Muscle layer of duodenum (tissue), 2 donors: ENCODE results near the gene SHC3.

Experiments
- H3K27ac ChIP-seq: one replicate; pipeline ENCODE4 v1.7.0; 2013; ENCODE audit warnings: mild to moderate bottlenecking, low read length
- H3K27me3 ChIP-seq: one replicate; pipeline ENCODE4 v1.7.0; 2013; ENCODE audit warnings: low read depth, mild to moderate bottlenecking, control low read depth, low read length
- H3K36me3 ChIP-seq, 2 donors: one replicate each; pipeline ENCODE4 v1.7.0; 2013; ENCODE audit warnings: low read length in 2 of 2, control low read depth in 1 of 2, mild to moderate bottlenecking in 1 of 2; ENCODE audit not compliant: insufficient read depth in 2 of 2, control insufficient read depth in 1 of 2
- H3K4me1 ChIP-seq, 2 donors: one replicate each; pipeline ENCODE4 v1.7.0; 2013; ENCODE audit warnings: low read length in 2 of 2, mild to moderate bottlenecking in 2 of 2, control low read depth in 1 of 2, moderate library complexity in 1 of 2; ENCODE audit not compliant: insufficient read depth in 2 of 2, control insufficient read depth in 1 of 2
- H3K4me3 ChIP-seq, 2 donors: one replicate each; pipeline ENCODE4 v1.7.0; 2013; ENCODE audit warnings: low read length in 2 of 2, low read depth in 1 of 2, mild to moderate bottlenecking in 1 of 2
- H3K9me3 ChIP-seq, 2 donors: one replicate each; pipeline ENCODE4 v1.7.0; 2013; ENCODE audit warnings: low read length in 2 of 2, control low read depth in 1 of 2, mild to moderate bottlenecking in 1 of 2; ENCODE audit not compliant: control insufficient read depth in 1 of 2
- donor health status: healthy.

SHC3 gene

GRCh38 chr9:89015336-89015735, 163.3 kb downstream of the SHC3 start:
- no peaks in the 10 kb centered on the region for H3K9me3 ChIP-seq
- no peak overlapping the region for H3K27ac ChIP-seq
- H3K27me3 ChIP-seq, result no peaks in the 10 kb centered on the region
- no peaks in the 10 kb centered on the region for H3K36me3 ChIP-seq
- H3K4me1 ChIP-seq, result no peaks in the 10 kb centered on the region
- H3K4me3 ChIP-seq, result no peak overlapping the region

DNA sequence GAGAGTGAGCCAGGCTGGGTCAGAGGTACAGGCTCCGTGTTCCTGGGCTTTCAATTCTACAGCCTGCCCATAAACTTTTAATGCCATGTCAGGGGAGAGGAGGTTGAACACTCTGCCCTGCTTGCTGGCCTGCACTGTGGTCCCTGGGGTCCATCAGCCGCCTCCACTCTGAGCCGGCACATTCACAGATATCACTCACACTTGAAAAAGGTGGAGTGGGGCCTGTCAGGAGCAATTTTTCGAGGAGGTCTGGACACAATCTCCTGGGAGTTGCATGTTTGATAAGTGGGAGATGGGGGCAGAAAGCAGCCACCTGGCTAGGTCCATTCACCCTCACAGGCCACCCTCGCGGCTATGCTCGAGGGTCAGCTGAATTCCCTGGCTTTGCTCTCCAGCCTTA, 164.5 kb downstream of the SHC3 start:
- Histone ChIP-seq H3K36me3 (no peaks in the 10 kb centered on the region), H3K27me3 (no peaks in the 10 kb centered on the region), H3K4me1 (no peaks in the 10 kb centered on the region), H3K27ac (no peak overlapping the region), H3K9me3 (no peaks in the 10 kb centered on the region), H3K4me3 (no peak overlapping the region)

DNA sequence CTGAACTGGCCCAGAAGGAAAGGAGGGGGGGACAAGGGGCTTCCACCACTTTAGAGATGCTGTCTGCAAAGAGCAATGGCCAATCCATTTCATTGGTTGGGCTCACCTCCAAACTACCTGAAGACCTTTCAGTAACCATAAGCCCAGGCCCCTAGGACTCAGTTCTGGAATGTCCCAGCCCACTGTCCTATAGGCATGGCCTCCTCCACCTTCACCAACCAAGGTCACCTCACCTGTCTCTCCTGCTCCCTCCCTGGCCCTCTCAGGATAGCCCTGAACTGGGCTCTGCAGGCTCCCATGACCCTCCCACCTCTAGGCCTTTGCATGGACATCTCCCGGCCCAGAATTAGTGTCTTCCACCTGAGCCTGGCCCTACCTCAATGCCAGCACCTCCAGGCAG, 165.0 kb downstream of the SHC3 start:
- no peak overlapping the region for H3K4me3 ChIP-seq
- H3K27ac ChIP-seq, result no peak overlapping the region
- H3K9me3 ChIP-seq, result no peaks in the 10 kb centered on the region
- no peaks in the 10 kb centered on the region for H3K27me3 ChIP-seq
- no peaks in the 10 kb centered on the region for H3K36me3 ChIP-seq
- no peaks in the 10 kb centered on the region for H3K4me1 ChIP-seq

DNA sequence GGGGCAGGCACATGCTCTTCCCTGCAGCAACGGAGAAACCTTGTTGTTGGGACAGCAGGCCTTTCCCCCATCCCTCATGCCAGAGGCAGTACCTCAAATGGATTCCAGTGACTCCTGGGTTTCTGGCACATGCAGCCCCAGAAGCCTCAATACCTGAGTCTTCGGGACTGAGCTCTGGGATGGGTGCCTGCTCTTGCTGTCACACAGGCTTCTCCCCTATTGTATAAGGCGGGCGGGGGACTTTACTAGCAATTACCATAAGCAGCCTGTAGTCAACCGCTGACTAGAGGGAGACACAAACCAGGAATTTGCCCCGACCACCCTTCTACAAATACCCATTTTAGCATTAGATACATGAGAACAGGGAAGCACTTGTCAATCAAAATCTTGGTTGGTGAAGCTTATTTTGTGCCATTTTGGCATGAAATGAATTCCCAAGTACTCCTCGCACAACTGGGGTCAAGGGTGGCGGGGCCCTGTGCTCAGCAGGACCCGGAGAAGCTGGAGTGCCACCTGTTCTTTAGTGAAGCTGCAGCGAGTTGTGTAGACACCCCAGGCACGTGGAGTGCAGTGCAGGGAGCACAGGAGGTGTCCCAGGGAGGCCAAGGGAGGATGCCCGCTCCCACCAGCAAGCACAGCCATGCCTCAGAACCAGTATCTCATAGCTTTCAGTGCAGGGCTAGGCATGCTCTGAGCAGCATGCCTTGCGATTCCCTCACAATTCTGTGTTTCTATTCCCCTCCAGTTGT, 166.2 kb downstream of the SHC3 start:
- Histone ChIP-seq H3K27ac (no peak overlapping the region), H3K4me3 (no peak overlapping the region), H3K36me3 (no peaks in the 10 kb centered on the region), H3K4me1 (no peaks in the 10 kb centered on the region), H3K27me3 (no peaks in the 10 kb centered on the region), H3K9me3 (no peaks in the 10 kb centered on the region)

DNA sequence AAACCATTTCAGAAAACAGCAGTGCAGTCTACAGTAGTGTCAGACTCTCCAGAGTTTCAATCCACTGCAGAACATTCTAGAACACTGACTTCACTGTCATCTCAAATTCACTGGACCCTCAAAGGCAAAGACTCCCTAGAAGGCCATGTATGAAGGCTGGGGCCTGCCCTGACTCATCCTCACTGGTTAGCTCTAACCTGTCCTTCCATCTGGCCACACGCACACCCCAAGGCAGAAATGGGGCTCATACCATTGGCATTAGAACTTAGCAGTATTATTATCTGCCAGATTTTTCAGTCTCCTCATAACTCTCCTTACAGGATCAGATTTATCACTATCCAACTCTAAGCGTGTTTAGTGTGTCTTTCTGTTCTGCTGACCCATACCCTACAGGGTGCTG, 166.9 kb downstream of the SHC3 start:
- no peak overlapping the region for H3K4me3 ChIP-seq
- no peaks in the 10 kb centered on the region for H3K9me3 ChIP-seq
- no peak overlapping the region for H3K27ac ChIP-seq
- H3K36me3 ChIP-seq, result no peaks in the 10 kb centered on the region
- no peaks in the 10 kb centered on the region for H3K27me3 ChIP-seq
- no peaks in the 10 kb centered on the region for H3K4me1 ChIP-seq

- Histone ChIP-seq H3K27me3 (no peaks in the 10 kb centered on the region), H3K27ac (no peak overlapping the region), H3K36me3 (no peaks in the 10 kb centered on the region), H3K4me3 (no peak overlapping the region), H3K9me3 (no peaks in the 10 kb centered on the region), H3K4me1 (no peaks in the 10 kb centered on the region)
These were observed 168.0 kb downstream of the SHC3 start for GRCh38 chr9:89010526-89011111.

DNA sequence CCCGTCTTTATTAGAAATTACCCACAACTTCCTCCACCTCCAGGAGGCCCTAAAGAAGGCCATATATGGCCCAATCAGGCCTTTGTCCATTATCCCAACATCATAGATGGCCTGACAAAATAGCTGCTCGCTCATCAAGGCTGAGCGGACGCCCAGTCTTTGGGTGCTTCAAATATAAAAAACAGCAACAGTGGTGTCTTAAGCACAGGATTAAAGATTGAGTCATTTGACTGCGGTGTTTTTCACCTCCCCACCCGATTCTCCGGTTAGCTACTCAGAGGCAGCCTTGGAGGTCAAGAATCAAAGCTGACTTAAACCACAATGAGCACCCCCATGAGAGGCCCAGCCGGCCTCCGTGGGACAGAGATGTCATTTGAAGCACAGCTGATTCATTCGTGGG, 168.6 kb downstream of the SHC3 start:
- Histone ChIP-seq H3K36me3 (peaks cover 0 to 4% of the 10 kb centered on the region in 2 donors), H3K27me3 (no peaks in the 10 kb centered on the region), H3K27ac (no peak overlapping the region), H3K4me1 (no peaks in the 10 kb centered on the region), H3K9me3 (no peaks in the 10 kb centered on the region), H3K4me3 (no peak overlapping the region)

DNA sequence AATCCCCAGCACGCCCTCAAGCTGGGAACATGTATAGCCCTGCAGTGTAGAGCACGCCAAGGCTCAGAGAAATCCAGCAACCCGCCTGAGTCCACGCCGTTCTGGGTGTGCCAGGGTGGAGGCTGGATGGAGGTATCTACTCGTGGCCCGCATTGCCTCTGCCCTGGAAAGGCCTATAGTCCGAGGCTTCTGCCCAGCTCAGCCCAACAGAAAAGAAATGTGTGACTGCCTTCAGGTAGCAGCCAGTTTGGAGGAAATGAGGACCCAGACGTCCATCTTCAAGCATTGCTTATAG, 169.1 kb downstream of the SHC3 start:
- Histone ChIP-seq H3K4me3 (no peak overlapping the region), H3K27me3 (no peaks in the 10 kb centered on the region), H3K36me3 (peaks cover 0 to 6% of the 10 kb centered on the region in 2 donors), H3K4me1 (no peaks in the 10 kb centered on the region), H3K27ac (no peak overlapping the region), H3K9me3 (no peaks in the 10 kb centered on the region)

- H3K9me3 ChIP-seq, result no peaks in the 10 kb centered on the region
- no peaks in the 10 kb centered on the region for H3K4me1 ChIP-seq
- H3K27me3 ChIP-seq, result no peaks in the 10 kb centered on the region
- H3K4me3 ChIP-seq, result no peak overlapping the region
- no peak overlapping the region for H3K27ac ChIP-seq
- peaks cover 0 to 6% of the 10 kb centered on the region in 2 donors for H3K36me3 ChIP-seq
These were observed 169.7 kb downstream of the SHC3 start for GRCh38 chr9:89008744-89009545.

DNA sequence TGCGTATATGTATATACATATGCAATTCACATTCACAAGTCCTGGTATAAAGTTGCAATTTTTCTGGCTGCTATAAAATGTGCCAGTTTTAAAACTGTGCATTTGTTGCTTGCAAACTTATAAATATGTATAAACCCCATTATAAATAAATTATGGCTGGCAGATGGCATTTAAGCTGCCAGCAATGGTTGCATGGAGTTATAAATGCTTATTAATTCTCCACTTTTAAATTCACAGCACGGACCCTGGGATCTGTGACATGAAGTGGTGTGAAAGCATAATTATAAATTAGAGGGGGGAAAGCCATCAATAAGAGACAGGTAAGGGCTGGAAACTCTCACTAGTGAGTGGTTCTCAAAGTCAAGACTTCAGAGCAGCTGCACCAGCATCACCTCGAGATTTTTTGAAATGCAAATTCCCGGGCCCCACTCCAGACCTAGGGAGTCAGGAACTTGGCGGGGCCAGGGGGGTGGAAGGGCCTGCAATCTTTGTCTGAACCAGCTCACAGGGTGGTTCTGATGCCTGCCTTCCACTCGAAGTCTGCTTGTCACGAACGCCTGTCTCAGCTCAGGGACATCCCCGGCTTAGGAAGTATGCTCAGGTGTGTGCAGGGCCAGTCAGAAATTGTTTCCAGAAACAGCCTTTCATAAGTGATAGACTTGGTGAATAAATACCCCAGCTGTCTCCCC, 170.4 kb downstream of the SHC3 start:
- Histone ChIP-seq H3K4me3 (no peak overlapping the region), H3K27ac (no peak overlapping the region), H3K36me3 (peaks cover 0 to 6% of the 10 kb centered on the region in 2 donors), H3K9me3 (no peaks in the 10 kb centered on the region), H3K4me1 (no peaks in the 10 kb centered on the region), H3K27me3 (no peaks in the 10 kb centered on the region)
